Aorta (tissue), 5 donors: ENCODE results near the gene LDLRAD4. TPM values are rescaled to one million over a fixed set of nuclear protein-coding genes. Genes with fewer than 3 reads are reported as not detected.
A peak's percentile ranks its signal among the peaks of the same experiment; 100 is the strongest.

ENCODE experiments used
- ATAC-seq: fragments of 200-7000 bp; cut with Tn5 transposase; one replicate; pipeline ENCODE4 v1.9.1; 2022; ENCODE audit warnings: moderate library complexity; ENCODE audit not compliant: low FRiP score
- DNase-seq, 2 donors: peaks; one replicate each; pipeline ENCODE4 v3.0.0-alpha.2; 2020
- H3K27ac ChIP-seq, 2 donors: one replicate each; pipeline ENCODE4 v1.5.1; 2013; ENCODE audit warnings: low read length in 2 of 2, mild to moderate bottlenecking in 2 of 2, moderate library complexity in 2 of 2, control low read depth in 1 of 2, inconsistent platforms in 1 of 2, low read depth in 1 of 2
- H3K27me3 ChIP-seq, 2 donors: one replicate each; pipeline ENCODE4 v1.6.1; 2013; ENCODE audit warnings: control low read depth in 1 of 2, low read length in 1 of 2, mild to moderate bottlenecking in 1 of 2, moderate library complexity in 1 of 2; ENCODE audit not compliant: insufficient read depth in 2 of 2, control insufficient read depth in 1 of 2
- H3K36me3 ChIP-seq, 2 donors: one replicate each; pipeline ENCODE4 v1.6.1; 2013; ENCODE audit warnings: control low read depth in 1 of 2, low read length in 1 of 2, mild to moderate bottlenecking in 1 of 2; ENCODE audit not compliant: insufficient read depth in 2 of 2, control insufficient read depth in 1 of 2
- H3K4me1 ChIP-seq, 2 donors: one replicate each; pipeline ENCODE4 v1.6.1; 2013; ENCODE audit warnings: low read length in 2 of 2, control low read depth in 1 of 2, mild to moderate bottlenecking in 1 of 2, moderate library complexity in 1 of 2; ENCODE audit not compliant: insufficient read depth in 2 of 2, control insufficient read depth in 1 of 2
- H3K4me3 ChIP-seq, 2 donors: one replicate each; pipeline ENCODE4 v1.5.1; 2013; ENCODE audit warnings: low read length in 2 of 2, control low read depth in 1 of 2, mild to moderate bottlenecking in 1 of 2
- H3K9me3 ChIP-seq: one replicate; pipeline ENCODE4 v1.6.1; 2013; ENCODE audit warnings: mild to moderate bottlenecking, low read length; ENCODE audit not compliant: control insufficient read depth
- WGBS, 2 donors: extraction: QIAGEN DNeasy Blood & Tissue Kit; methylation state at CpG; one replicate each; pipeline ENCODE4 v1.1.7; 2013; 5-methylcytosine and 5-hydroxymethylcytosine counted together
- intact Hi-C, 2 donors: fragments of 100-400 bp; cut with DNase I; formaldehyde crosslinking; loops; one replicate each; pipeline versions ENCODE4 v1.14.2 to v1.15.0; 2022
- polyA plus RNA-seq, 2 donors: library from polyadenylated mRNA; stranded (reverse); fragments of 200-250 nt; gene quantifications; one replicate each; pipeline ENCODE4 v1.2.3, GENCODE V29; 2013
- total RNA-seq, 2 donors: library from RNA; stranded (reverse); fragmentation: NEBNext Ultra II Directional; extraction: Animal tissue kit (Norgen Biotek cat#: 25700); gene quantifications; one replicate each; pipeline ENCODE4 v1.2.1, GENCODE V29; 2021
- donor health status: healthy with polysubstance abuse.
- donor health status: Bipolar disorder and iron deficiency.
- donor health status: DM: no; HTN: no; CAD: no.
- donor health status: DM: no; HTN: no; CAD: no.
- donor health status: DM: yes; HTN: yes; CAD: no.

LDLRAD4 gene
- total and polyA plus RNA-seq, 4 donors = 7.0 to 112 (median 36.9) TPM

- no peak for DNase-seq
- intact Hi-C loops = loop anchor here in 1 of 2 donors (5.0 kb wide), 1 partner anchor 41 kb away; no protein-coding TSS in a partner anchor
Observed at GRCh38 chr18:13493079-13493478, 274.5 kb downstream of the LDLRAD4 start.

GRCh38 chr18:13493725-13494124 is 275.2 kb downstream of the LDLRAD4 start:
- Histone ChIP-seq H3K27ac (no peak overlapping the region), H3K4me1 (no peaks in the 10 kb centered on the region), H3K4me3 (no peak overlapping the region), H3K27me3 (no peaks in the 10 kb centered on the region), H3K36me3 (no peaks in the 10 kb centered on the region), H3K9me3 (no peaks in the 10 kb centered on the region)
- ATAC-seq = peak; percentile 19
- intact Hi-C loops = loop anchor here in 1 of 2 donors (5.0 kb wide), 1 partner anchor 41 kb away; no protein-coding TSS in a partner anchor
- DNase-seq = no peak
- 93 to 94% methylated on average over 16 of the region's 16 CpGs for WGBS, 2 donors

More at GRCh38 chr18:13493079-13493478, 274.5 kb downstream of the LDLRAD4 start:
- 53 to 59% methylated on average over 1 of the region's 1 CpG for WGBS, 2 donors
- H3K27me3 ChIP-seq = no peaks in the 10 kb centered on the region
- no peaks in the 10 kb centered on the region for H3K36me3 ChIP-seq
- H3K9me3 ChIP-seq = no peaks in the 10 kb centered on the region
- no peak for ATAC-seq
- H3K4me3 ChIP-seq = no peak overlapping the region
- H3K4me1 ChIP-seq = no peaks in the 10 kb centered on the region
- no peak overlapping the region for H3K27ac ChIP-seq

DNA sequence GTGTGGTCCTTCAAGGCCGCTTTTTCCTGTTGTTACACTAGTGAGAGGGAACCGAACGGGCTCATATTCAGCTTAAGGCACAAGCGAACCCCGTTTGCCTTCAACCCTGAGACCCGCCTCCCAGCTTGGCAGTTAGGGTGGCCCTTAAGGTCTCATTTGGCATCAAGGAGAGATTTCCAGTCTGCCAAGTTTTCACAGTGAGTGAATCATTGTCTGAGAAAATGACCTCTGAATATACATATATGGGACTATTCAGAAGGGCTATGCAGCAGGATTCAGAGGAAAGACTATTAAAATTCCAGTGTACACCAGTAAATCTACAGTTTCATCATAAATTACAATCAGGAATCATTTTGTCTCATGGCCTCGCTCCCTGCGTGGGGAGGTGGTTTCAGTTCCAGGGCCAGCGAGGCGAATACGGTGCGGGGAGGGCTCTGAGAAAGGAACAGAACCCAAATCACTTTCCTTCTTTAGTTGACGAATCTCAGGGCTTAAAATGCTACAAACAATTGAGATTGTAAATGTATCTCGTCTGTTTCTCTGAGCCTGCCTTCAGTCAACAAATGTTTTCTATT is 276.4 kb downstream of the LDLRAD4 start:
- no peak overlapping the region for H3K4me3 ChIP-seq
- intact Hi-C loops = loop anchor here in 1 of 2 donors (5.0 kb wide), 1 partner anchor 43 kb away; no protein-coding TSS in a partner anchor
- ATAC-seq (peak; percentile 48), DNase-seq (no peak)
- no peaks in the 10 kb centered on the region for H3K36me3 ChIP-seq
- WGBS, 2 donors = 13 to 33% methylated on average over 14 of the region's 14 CpGs
- no peaks in the 10 kb centered on the region for H3K4me1 ChIP-seq
- peak overlapping the region in 1 of 2 donors; percentile 88 for H3K27ac ChIP-seq
- H3K9me3 ChIP-seq = no peaks in the 10 kb centered on the region
- no peaks in the 10 kb centered on the region for H3K27me3 ChIP-seq

GRCh38 chr18:13495961-13496360 is 277.4 kb downstream of the LDLRAD4 start:
- intact Hi-C loops = no loop called here
- Histone ChIP-seq H3K9me3 (no peaks in the 10 kb centered on the region), H3K36me3 (no peaks in the 10 kb centered on the region), H3K27me3 (no peaks in the 10 kb centered on the region), H3K4me3 (no peak overlapping the region), H3K27ac (no peak overlapping the region), H3K4me1 (no peaks in the 10 kb centered on the region)
- DNase-seq (no peak), ATAC-seq (no peak)
- WGBS, 2 donors = 91 to 92% methylated on average over 8 of the region's 8 CpGs

DNA sequence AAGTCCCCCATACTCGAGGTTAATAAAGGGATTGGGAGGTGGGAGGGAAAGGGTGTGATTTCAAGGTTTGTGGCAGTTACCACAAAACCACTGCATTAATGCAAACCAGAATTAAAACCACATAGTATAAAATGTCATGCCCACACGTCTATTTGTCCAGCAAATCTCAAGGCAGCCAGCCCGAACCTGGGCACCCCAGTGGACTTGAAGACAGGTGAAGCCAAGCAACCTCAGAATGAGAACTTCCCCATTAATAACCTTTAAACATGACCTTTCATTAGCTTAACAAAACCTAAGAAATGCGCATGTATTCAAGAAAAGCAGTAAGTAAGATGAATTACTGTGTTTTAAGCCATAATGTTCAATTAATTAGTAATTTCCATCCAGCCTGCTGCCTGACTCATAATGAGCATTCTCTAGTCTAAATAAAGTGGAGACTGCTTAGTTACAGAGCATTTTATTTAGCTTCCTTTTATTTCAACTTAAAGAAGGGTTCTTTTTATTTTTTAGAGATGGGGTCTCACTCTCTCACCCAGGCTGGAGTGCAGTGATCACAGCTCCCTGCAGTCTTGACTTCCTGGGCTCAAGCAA is 278.2 kb downstream of the LDLRAD4 start:
- ATAC-seq (no peak), DNase-seq (no peak)
- Histone ChIP-seq H3K4me1 (no peaks in the 10 kb centered on the region), H3K27ac (no peak overlapping the region), H3K9me3 (no peaks in the 10 kb centered on the region), H3K36me3 (no peaks in the 10 kb centered on the region), H3K27me3 (no peaks in the 10 kb centered on the region), H3K4me3 (no peak overlapping the region)
- intact Hi-C loops = no loop called here
- 87 to 91% methylated on average over 4 of the region's 4 CpGs for WGBS, 2 donors

DNA sequence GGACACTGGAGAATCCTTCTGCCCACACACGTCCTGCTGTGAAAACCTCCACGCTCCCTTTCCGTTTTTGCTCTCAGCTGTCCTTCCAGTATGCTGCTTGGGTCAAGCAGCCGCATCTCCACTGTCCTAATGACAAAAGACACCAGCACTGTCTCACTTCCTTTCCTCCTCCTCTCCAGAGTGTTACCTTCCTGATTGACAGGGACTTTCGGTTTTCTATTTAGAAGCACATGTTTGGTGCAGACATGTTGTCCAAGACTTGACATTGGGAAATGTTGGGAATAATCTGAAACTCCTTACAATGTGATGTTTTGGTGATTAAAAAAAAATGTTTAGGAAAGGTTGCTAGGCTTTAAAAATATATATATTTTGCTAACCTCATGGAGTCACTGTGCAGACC is 281.2 kb downstream of the LDLRAD4 start:
- 79 to 81% methylated on average over 5 of the region's 5 CpGs for whole genome bisulfite sequencing, 2 donors
- H3K36me3 ChIP-seq = no peaks in the 10 kb centered on the region
- H3K4me3 ChIP-seq = no peak overlapping the region
- H3K9me3 ChIP-seq = no peaks in the 10 kb centered on the region
- ATAC-seq (no peak), DNase-seq (no peak)
- peak overlapping the region; percentile 53 to 96 for H3K27ac ChIP-seq
- H3K27me3 ChIP-seq = no peaks in the 10 kb centered on the region
- intact Hi-C loops = loop anchor here (5.0 to 10.0 kb wide), 4 partner anchors 63 to 235 kb away; no protein-coding TSS in a partner anchor
- peaks cover 3 to 5% of the 10 kb centered on the region in 2 donors for H3K4me1 ChIP-seq

DNA sequence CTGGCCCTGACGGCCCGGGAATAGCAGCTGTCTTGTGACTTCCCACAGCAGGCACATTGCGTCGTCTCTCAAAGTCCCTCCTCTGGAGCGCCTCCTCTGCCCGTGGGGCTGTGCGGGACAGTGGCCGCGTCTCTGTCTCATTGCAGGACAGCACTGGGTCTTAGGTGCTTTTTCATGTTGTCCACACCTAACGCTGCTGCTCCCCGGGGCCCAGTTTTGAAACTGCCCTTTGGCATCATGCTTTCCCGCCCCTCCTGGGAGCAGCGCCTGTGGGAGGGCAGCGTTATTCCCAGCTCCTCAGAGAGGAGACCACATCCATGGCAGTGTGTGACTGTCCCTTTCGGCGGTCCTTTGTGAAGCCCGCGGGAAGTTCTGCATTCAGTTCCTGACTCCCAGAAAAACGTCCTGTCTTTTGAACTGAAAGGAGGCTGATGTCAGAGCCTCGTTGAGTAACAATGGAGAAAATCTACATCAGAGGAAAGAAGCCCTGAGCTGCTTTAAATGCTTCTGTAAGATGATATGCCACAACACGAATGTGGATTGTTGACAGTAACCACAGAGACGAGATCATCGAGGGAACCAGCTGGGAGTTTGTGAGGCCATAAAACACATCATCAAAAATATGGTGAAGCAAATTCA is 281.8 kb downstream of the LDLRAD4 start:
- ATAC-seq = peak; percentile 68
- DNase-seq = no peak
- Histone ChIP-seq H3K9me3 (no peaks in the 10 kb centered on the region), H3K36me3 (no peaks in the 10 kb centered on the region), H3K4me1 (peaks cover 3 to 5% of the 10 kb centered on the region in 2 donors), H3K27ac (peak overlapping the region; percentile 53 to 96), H3K4me3 (no peak overlapping the region), H3K27me3 (no peaks in the 10 kb centered on the region)
- intact Hi-C loops = loop anchor here (5.0 to 10.0 kb wide), 4 partner anchors 63 to 236 kb away; no protein-coding TSS in a partner anchor
- 7 to 8% methylated on average over 23 of the region's 23 CpGs for WGBS, 2 donors

- Histone ChIP-seq H3K9me3 (no peaks in the 10 kb centered on the region), H3K4me3 (peak overlapping the region in 1 of 2 donors; percentile 21), H3K27me3 (no peaks in the 10 kb centered on the region), H3K4me1 (peaks cover 3 to 5% of the 10 kb centered on the region in 2 donors), H3K36me3 (no peaks in the 10 kb centered on the region), H3K27ac (peak overlapping the region; percentile 73 to 92)
- 5 to 11% methylated on average over 10 of the region's 10 CpGs for WGBS, 2 donors
- intact Hi-C loops = loop anchor here (5.0 to 10.0 kb wide), 4 partner anchors 64 to 236 kb away; no protein-coding TSS in a partner anchor
- ATAC-seq (peak; percentile 86), DNase-seq (peak in 1 of 2 donors; percentile 73)
Observed at GRCh38 chr18:13500869-13501542, 282.4 kb downstream of the LDLRAD4 start.
